ENCODE measurements around the gene KRT23. TPM values are rescaled to one million over a fixed set of nuclear protein-coding genes. Genes with fewer than 3 reads are reported as not detected.

KRT23 gene
- total RNA-seq, 1 donor from 2014 or later: not detected

DNA sequence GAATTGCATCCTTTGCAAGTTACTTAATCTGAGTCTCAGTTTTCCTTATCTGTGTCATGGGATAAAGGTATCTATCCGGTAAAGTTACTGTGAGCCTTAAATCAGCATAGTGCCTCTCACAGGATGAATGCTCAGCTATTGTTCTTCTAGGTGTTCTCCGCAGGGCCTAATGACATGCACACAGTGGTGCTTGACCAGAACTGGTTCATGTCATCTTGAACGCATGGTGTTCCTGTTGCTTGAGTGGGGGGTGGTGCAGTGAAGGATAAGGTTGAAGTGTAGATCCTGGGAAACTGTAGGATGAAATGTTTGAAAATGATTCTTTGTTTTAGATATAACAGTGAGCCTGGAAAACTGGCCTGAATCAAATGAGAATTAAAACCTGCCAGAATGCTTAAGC, 42.7 kb upstream of the KRT23 start:
- Mint-ChIP-seq H3K4me1 (ENCODE audit: unreplicated experiment) (peaks cover 8% of the 10 kb centered on the region), H3K27me3 (ENCODE audit: unreplicated experiment) (no peaks in the 10 kb centered on the region), H3K4me3 (ENCODE audit: unreplicated experiment) (no peak overlapping the region), H3K36me3 (ENCODE audit: low read depth, unreplicated experiment) (no peaks in the 10 kb centered on the region), H3K9me3 (ENCODE audit: unreplicated experiment) (no peaks in the 10 kb centered on the region), H3K27ac (ENCODE audit: unreplicated experiment) (no peak overlapping the region)
- no peak for TF ChIP-seq CTCF (IDR thresholded peaks at IDR 0.05; ENCODE audit: unreplicated experiment)
- DNase-seq (ENCODE audit: low spot score): no peak

GRCh38 chr17:40978575-40979151, 41.2 kb upstream of the KRT23 start:
- no peaks in the 10 kb centered on the region for H3K27me3 Mint-ChIP-seq (ENCODE audit: unreplicated experiment)
- no peak overlapping the region for H3K27ac Mint-ChIP-seq (ENCODE audit: unreplicated experiment)
- no peaks in the 10 kb centered on the region for H3K9me3 Mint-ChIP-seq (ENCODE audit: unreplicated experiment)
- H3K36me3 Mint-ChIP-seq (ENCODE audit: low read depth, unreplicated experiment): no peaks in the 10 kb centered on the region
- peaks cover 4% of the 10 kb centered on the region for H3K4me1 Mint-ChIP-seq (ENCODE audit: unreplicated experiment)
- DNase-seq (ENCODE audit: low spot score): no peak
- no peak for TF ChIP-seq CTCF (IDR thresholded peaks at IDR 0.05; ENCODE audit: unreplicated experiment)
- H3K4me3 Mint-ChIP-seq (ENCODE audit: unreplicated experiment): no peak overlapping the region

- no peak for TF ChIP-seq CTCF (IDR thresholded peaks at IDR 0.05; ENCODE audit: unreplicated experiment)
- Mint-ChIP-seq H3K27me3 (ENCODE audit: unreplicated experiment) (no peaks in the 10 kb centered on the region), H3K27ac (ENCODE audit: unreplicated experiment) (no peak overlapping the region), H3K9me3 (ENCODE audit: unreplicated experiment) (no peaks in the 10 kb centered on the region), H3K4me3 (ENCODE audit: unreplicated experiment) (no peak overlapping the region), H3K36me3 (ENCODE audit: low read depth, unreplicated experiment) (no peaks in the 10 kb centered on the region), H3K4me1 (ENCODE audit: unreplicated experiment) (no peaks in the 10 kb centered on the region)
- DNase-seq (ENCODE audit: low spot score): no peak
Observed at GRCh38 chr17:40975516-40975915, 38.1 kb upstream of the KRT23 start.

- no peaks in the 10 kb centered on the region for H3K36me3 Mint-ChIP-seq (ENCODE audit: low read depth, unreplicated experiment)
- H3K9me3 Mint-ChIP-seq (ENCODE audit: unreplicated experiment): no peaks in the 10 kb centered on the region
- DNase-seq (ENCODE audit: low spot score): no peak
- H3K27ac Mint-ChIP-seq (ENCODE audit: unreplicated experiment): no peak overlapping the region
- no peak for TF ChIP-seq CTCF (IDR thresholded peaks at IDR 0.05; ENCODE audit: unreplicated experiment)
- no peaks in the 10 kb centered on the region for H3K27me3 Mint-ChIP-seq (ENCODE audit: unreplicated experiment)
- H3K4me1 Mint-ChIP-seq (ENCODE audit: unreplicated experiment): no peaks in the 10 kb centered on the region
- H3K4me3 Mint-ChIP-seq (ENCODE audit: unreplicated experiment): no peak overlapping the region
Observed at GRCh38 chr17:40974366-40974765, 36.9 kb upstream of the KRT23 start.

- H3K36me3 Mint-ChIP-seq (ENCODE audit: low read depth, unreplicated experiment): no peaks in the 10 kb centered on the region
- no peak overlapping the region for H3K4me3 Mint-ChIP-seq (ENCODE audit: unreplicated experiment)
- H3K4me1 Mint-ChIP-seq (ENCODE audit: unreplicated experiment): no peaks in the 10 kb centered on the region
- DNase-seq (ENCODE audit: low spot score): no peak
- no peak overlapping the region for H3K27ac Mint-ChIP-seq (ENCODE audit: unreplicated experiment)
- no peaks in the 10 kb centered on the region for H3K27me3 Mint-ChIP-seq (ENCODE audit: unreplicated experiment)
- no peak for TF ChIP-seq CTCF (IDR thresholded peaks at IDR 0.05; ENCODE audit: unreplicated experiment)
- no peaks in the 10 kb centered on the region for H3K9me3 Mint-ChIP-seq (ENCODE audit: unreplicated experiment)
Observed at GRCh38 chr17:40967582-40967981, 30.1 kb upstream of the KRT23 start.

All from endothelial cell (in vitro differentiated cells).